T-helper 17 cell (primary cell): ENCODE results near the gene SH3RF3. TPM values are rescaled to one million over a fixed set of nuclear protein-coding genes. Genes with fewer than 3 reads are reported as not detected.

Source experiments
- ATAC-seq: fragments of 150-1000 bp; cut with Tn5 transposase; 2 replicates; pipeline ENCODE4 v1.10.0; 2021; ENCODE audit warnings: mild to moderate bottlenecking, moderate library complexity
- DNase-seq, 3 donors: peaks; one replicate each; pipeline versions ENCODE4 v3.0.0 to v3.0.0-alpha.2; 2020 to 2021
- H3K9me3 ChIP-seq: one replicate; pipeline ENCODE4 v1.7.0; 2013; ENCODE audit warnings: low read length, mild to moderate bottlenecking; ENCODE audit not compliant: control insufficient read depth, poor library complexity, severe bottlenecking
- H3K27ac Mint-ChIP-seq: one replicate; pipeline ENCODE4 v1.8.0; 2022; ENCODE audit warnings: mild to moderate bottlenecking, moderate library complexity, mixed read lengths
- H3K27me3 Mint-ChIP-seq: one replicate; pipeline ENCODE4 v1.8.0; 2022; ENCODE audit warnings: mixed read lengths
- H3K36me3 Mint-ChIP-seq: one replicate; pipeline ENCODE4 v1.8.0; 2022; ENCODE audit warnings: low read depth, mixed read lengths
- H3K4me1 Mint-ChIP-seq: one replicate; pipeline ENCODE4 v1.8.0; 2022; ENCODE audit warnings: mild to moderate bottlenecking, mixed read lengths
- H3K4me3 Mint-ChIP-seq: one replicate; pipeline ENCODE4 v1.8.0; 2022; ENCODE audit warnings: mild to moderate bottlenecking, moderate library complexity, mixed read lengths
- total RNA-seq, 4 donors: library from RNA in 2 of 4; stranded (reverse) in 2 of 4; gene quantifications; one replicate each; pipeline ENCODE4 v1.2.3 and lab custom pipeline; 2022 to 2026

Gene SH3RF3
- total RNA-seq, 2 donors from 2014 or later: 0.16 to 0.27 TPM

GRCh38 chr2:109493176-109493935, 364.4 kb downstream of the SH3RF3 start:
- DNase-seq (no peak), ATAC-seq (no peak)
- H3K36me3 Mint-ChIP-seq: no peaks in the 10 kb centered on the region
- H3K27ac Mint-ChIP-seq: no peak overlapping the region
- H3K27me3 Mint-ChIP-seq: peaks cover 6% of the 10 kb centered on the region
- no peaks in the 10 kb centered on the region for H3K4me1 Mint-ChIP-seq
- H3K9me3 ChIP-seq: no peaks in the 10 kb centered on the region
- no peak overlapping the region for H3K4me3 Mint-ChIP-seq

GRCh38 chr2:109494351-109494750, 365.3 kb downstream of the SH3RF3 start:
- no peak overlapping the region for H3K27ac Mint-ChIP-seq
- ATAC-seq (no peak), DNase-seq (no peak)
- H3K4me3 Mint-ChIP-seq: no peak overlapping the region
- H3K36me3 Mint-ChIP-seq: no peaks in the 10 kb centered on the region
- H3K4me1 Mint-ChIP-seq: no peaks in the 10 kb centered on the region
- no peaks in the 10 kb centered on the region for H3K9me3 ChIP-seq
- H3K27me3 Mint-ChIP-seq: peaks cover 5% of the 10 kb centered on the region

- H3K27ac Mint-ChIP-seq: no peak overlapping the region
- H3K4me3 Mint-ChIP-seq: no peak overlapping the region
- no peaks in the 10 kb centered on the region for H3K9me3 ChIP-seq
- H3K4me1 Mint-ChIP-seq: no peaks in the 10 kb centered on the region
- ATAC-seq: no peak
- no peaks in the 10 kb centered on the region for H3K36me3 Mint-ChIP-seq
- DNase-seq: no peak
- peaks cover 5% of the 10 kb centered on the region for H3K27me3 Mint-ChIP-seq
These were observed 368.5 kb downstream of the SH3RF3 start for GRCh38 chr2:109497463-109497862.

DNA sequence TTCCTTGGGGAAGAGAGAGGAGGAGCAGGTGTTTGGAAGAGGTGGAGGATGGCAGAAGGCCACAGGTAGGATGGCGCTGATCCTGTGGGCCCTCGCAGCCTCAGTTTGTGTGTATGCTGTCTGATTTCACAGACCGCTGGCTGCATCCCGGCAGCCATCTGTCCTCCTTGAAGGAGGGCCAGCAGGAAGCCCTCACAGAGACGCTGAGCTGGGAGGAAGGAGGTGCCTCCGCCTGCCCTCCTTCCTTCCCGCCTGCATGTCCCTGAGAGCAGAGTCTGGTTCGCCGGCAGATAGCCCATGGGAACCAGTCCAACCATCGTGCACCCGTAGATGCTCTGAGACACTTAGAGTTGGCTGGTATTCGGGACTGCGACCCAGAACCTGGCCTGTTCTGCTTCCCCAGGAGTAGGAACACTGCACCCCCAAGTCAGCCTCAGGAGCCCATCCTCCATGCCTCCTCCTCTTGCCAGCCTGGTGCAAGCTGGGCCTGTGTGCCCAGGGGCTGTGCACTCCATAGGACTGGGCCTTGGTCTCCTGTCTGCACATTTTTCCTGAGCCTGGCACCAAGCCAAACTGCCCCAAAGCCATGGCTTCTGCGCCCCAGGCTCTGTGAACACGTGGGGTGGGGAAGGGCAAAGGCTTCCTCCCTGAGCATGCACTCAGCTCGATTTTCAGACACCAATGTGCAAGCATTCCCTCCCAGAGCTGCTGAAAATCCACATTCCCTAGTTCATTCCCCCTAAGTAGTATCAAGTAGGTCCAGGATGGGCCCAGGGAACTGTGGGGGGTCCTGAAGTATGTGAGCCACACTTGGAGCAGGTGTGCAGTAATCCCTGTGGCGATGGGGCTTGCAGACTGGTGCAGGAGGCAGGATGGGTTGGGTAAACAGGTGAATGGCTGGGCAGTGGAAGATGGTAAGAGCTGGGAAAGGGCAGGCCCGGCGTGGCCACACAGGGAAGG, 369.2 kb downstream of the SH3RF3 start:
- DNase-seq (no peak), ATAC-seq (no peak)
- H3K9me3 ChIP-seq: no peaks in the 10 kb centered on the region
- Mint-ChIP-seq H3K36me3 (no peaks in the 10 kb centered on the region), H3K4me3 (no peak overlapping the region), H3K27me3 (peaks cover 5% of the 10 kb centered on the region), H3K27ac (no peak overlapping the region), H3K4me1 (no peaks in the 10 kb centered on the region)

- no peak for ATAC-seq
- Mint-ChIP-seq H3K27ac (no peak overlapping the region), H3K4me1 (no peaks in the 10 kb centered on the region), H3K27me3 (peaks cover 11% of the 10 kb centered on the region), H3K4me3 (no peak overlapping the region), H3K36me3 (no peaks in the 10 kb centered on the region)
- no peak for DNase-seq
- no peaks in the 10 kb centered on the region for H3K9me3 ChIP-seq
These were observed 369.9 kb downstream of the SH3RF3 start for GRCh38 chr2:109498906-109499305.

DNA sequence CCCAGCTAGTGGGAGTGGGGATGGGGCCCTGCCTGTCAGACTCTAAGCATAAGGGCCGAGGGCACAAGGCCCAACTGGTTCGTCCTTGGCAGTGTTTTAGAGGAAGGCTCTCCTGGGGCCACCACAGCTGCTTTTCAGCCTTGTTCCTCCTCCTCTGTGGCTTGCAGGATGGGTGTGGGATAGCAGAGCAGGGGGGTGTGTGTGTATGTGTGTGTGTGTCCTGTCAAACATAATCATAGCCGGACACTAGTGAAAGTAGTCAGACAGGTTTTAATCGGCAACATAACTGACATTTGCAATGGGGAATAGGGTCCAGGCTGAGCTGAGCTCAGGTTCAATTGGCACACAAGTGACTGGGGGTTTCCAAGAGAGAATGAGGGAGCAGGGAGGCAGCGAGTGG, 370.6 kb downstream of the SH3RF3 start:
- DNase-seq (no peak), ATAC-seq (no peak)
- H3K9me3 ChIP-seq: no peaks in the 10 kb centered on the region
- no peak overlapping the region for H3K27ac Mint-ChIP-seq
- no peaks in the 10 kb centered on the region for H3K4me1 Mint-ChIP-seq
- no peaks in the 10 kb centered on the region for H3K36me3 Mint-ChIP-seq
- H3K4me3 Mint-ChIP-seq: no peak overlapping the region
- peaks cover 16% of the 10 kb centered on the region for H3K27me3 Mint-ChIP-seq

DNA sequence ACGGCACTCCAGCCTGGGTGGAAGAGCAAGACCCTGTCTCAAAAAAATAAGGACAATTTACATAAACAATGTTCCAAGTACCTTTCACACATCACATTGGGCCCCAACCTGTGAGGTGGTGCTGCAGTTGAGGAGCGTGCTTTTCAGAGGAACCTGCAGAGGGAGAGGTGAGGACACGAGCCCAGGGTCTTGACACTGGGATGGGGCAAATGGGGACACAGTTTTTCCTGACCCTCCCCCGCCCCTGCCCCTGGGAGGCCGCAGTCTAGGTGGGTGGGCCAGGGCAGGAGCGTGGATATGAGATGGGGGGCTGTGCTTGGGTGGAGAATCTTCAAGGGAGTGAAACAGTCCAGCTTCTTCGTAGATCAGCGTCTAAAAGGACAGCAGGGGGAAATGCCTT, 371.9 kb downstream of the SH3RF3 start:
- Mint-ChIP-seq H3K4me1 (no peaks in the 10 kb centered on the region), H3K27me3 (peaks cover 17% of the 10 kb centered on the region)

DNA sequence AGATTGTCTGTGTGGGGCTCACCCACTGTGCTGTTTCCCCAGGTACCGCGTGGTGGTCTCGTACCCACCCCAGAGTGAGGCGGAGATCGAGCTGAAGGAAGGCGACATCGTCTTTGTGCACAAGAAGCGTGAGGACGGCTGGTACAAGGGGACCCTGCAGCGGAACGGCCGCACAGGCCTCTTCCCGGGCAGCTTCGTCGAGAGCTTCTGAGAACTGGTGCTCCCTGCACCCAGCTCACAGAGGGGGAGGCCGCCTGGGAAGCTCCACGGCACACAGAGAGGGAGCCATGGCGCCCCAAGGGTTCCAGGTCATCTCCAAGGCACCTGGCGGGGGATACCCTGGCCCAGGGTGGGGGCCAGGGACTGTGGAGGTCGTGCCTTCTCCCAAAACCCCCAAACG, 372.5 kb downstream of the SH3RF3 start:
- Mint-ChIP-seq H3K4me1 (no peaks in the 10 kb centered on the region), H3K27me3 (peaks cover 17% of the 10 kb centered on the region), H3K4me3 (no peak overlapping the region), H3K27ac (no peak overlapping the region), H3K36me3 (no peaks in the 10 kb centered on the region)
- ATAC-seq (no peak), DNase-seq (no peak)
- no peaks in the 10 kb centered on the region for H3K9me3 ChIP-seq

More for the DNA sequence above, 371.9 kb downstream of the SH3RF3 start:
- DNase-seq (no peak), ATAC-seq (no peak)
- H3K27ac Mint-ChIP-seq: no peak overlapping the region
- H3K4me3 Mint-ChIP-seq: no peak overlapping the region
- no peaks in the 10 kb centered on the region for H3K36me3 Mint-ChIP-seq
- no peaks in the 10 kb centered on the region for H3K9me3 ChIP-seq

GRCh38 chr2:109503191-109503590, 374.2 kb downstream of the SH3RF3 start:
- Mint-ChIP-seq H3K4me1 (no peaks in the 10 kb centered on the region), H3K36me3 (no peaks in the 10 kb centered on the region), H3K4me3 (no peak overlapping the region), H3K27ac (no peak overlapping the region), H3K27me3 (peaks cover 17% of the 10 kb centered on the region)
- no peaks in the 10 kb centered on the region for H3K9me3 ChIP-seq
- ATAC-seq (no peak), DNase-seq (no peak)

GRCh38 chr2:109507217-109507616, 378.2 kb downstream of the SH3RF3 start:
- no peaks in the 10 kb centered on the region for H3K9me3 ChIP-seq
- no peaks in the 10 kb centered on the region for H3K36me3 Mint-ChIP-seq
- H3K27ac Mint-ChIP-seq: no peak overlapping the region
- H3K27me3 Mint-ChIP-seq: peaks cover 11% of the 10 kb centered on the region
- DNase-seq (no peak), ATAC-seq (no peak)
- no peak overlapping the region for H3K4me3 Mint-ChIP-seq
- peaks cover 6% of the 10 kb centered on the region for H3K4me1 Mint-ChIP-seq

GRCh38 chr2:109507828-109508227, 378.8 kb downstream of the SH3RF3 start:
- no peak overlapping the region for H3K27ac Mint-ChIP-seq
- ATAC-seq (no peak), DNase-seq (no peak)
- H3K4me3 Mint-ChIP-seq: no peak overlapping the region
- peaks cover 11% of the 10 kb centered on the region for H3K27me3 Mint-ChIP-seq
- peaks cover 6% of the 10 kb centered on the region for H3K4me1 Mint-ChIP-seq
- H3K36me3 Mint-ChIP-seq: no peaks in the 10 kb centered on the region
- no peaks in the 10 kb centered on the region for H3K9me3 ChIP-seq

- Mint-ChIP-seq H3K27me3 (peaks cover 16% of the 10 kb centered on the region), H3K36me3 (no peaks in the 10 kb centered on the region), H3K4me3 (no peak overlapping the region), H3K4me1 (peaks cover 8% of the 10 kb centered on the region), H3K27ac (no peak overlapping the region)
- ATAC-seq: no peak
- DNase-seq: no peak
- H3K9me3 ChIP-seq: no peaks in the 10 kb centered on the region
These were observed 379.6 kb downstream of the SH3RF3 start for GRCh38 chr2:109508556-109508955.

GRCh38 chr2:109510136-109511028, 381.4 kb downstream of the SH3RF3 start:
- Mint-ChIP-seq H3K27me3 (peaks cover 14% of the 10 kb centered on the region), H3K4me3 (no peak overlapping the region), H3K27ac (no peak overlapping the region), H3K4me1 (peaks cover 14% of the 10 kb centered on the region), H3K36me3 (no peaks in the 10 kb centered on the region)
- H3K9me3 ChIP-seq: no peaks in the 10 kb centered on the region
- peak; percentile 42 to 64 (median 47) for DNase-seq
- peak; percentile 77 for ATAC-seq
